Measurements from ENCODE around the gene MAN2B2.

- TF ChIP-seq SUZ12 (IDR thresholded peaks at IDR 0.05; ENCODE audit: extremely low read depth, insufficient read depth, insufficient read length) (no peak), ZNF274 (IDR thresholded peaks at IDR 0.05; ENCODE audit: low read depth, low read length) (no peak), YY1 (IDR thresholded peaks at IDR 0.05; ENCODE audit: insufficient read depth, insufficient read length) (no peak)
Observed at GRCh38 chr4:6626066-6626465, 51.1 kb downstream of the MAN2B2 start.

Data from NT2/D1 (cell line).